HepG2 (cell line): ENCODE results near the gene CHM. TPM values are rescaled to one million over a fixed set of nuclear protein-coding genes. Genes with fewer than 3 reads are reported as not detected.
"Not testable (repeated sequence)": the region's sequence is repeated elsewhere in the genome, so short reads cannot be mapped to it uniquely, and the experiment has no call there.

Source experiments
- ATAC-seq: fragments of 200-7000 bp; cut with Tn5 transposase; 3 replicates; pipeline ENCODE4 v1.9.1; 2020; ENCODE audit warnings: mild to moderate bottlenecking, moderate library complexity
- BruUV-seq: library from RNA; stranded (reverse); fragments of 400-500 nt; replicated peaks from 2 replicates; lab custom pipeline; 2021; lab: Mats Ljungman, UMichigan
- CTCF ChIA-PET: fragments of 300-600 bp; formaldehyde crosslinking; extraction: SDS; loops from one replicate; lab custom pipeline; 2021; ENCODE audit warnings: low total read pairs, inconsistent platforms, low intra/inter-chr PET ratio; lab: Yijun Ruan, JAX
- POLR2A ChIA-PET: fragments of 350-600 bp; sonication (Branson Sonifier 250); formaldehyde crosslinking; loops from one replicate; lab custom pipeline; 2020; ENCODE audit warnings: antibody characterized with exemption, inconsistent platforms; lab: Yijun Ruan, JAX
- DNase-seq: peaks from one replicate; pipeline ENCODE4 v3.0.0-alpha.2; 2015; ENCODE audit warnings: low spot score
- FAIRE-seq: peaks from 3 replicates; lab custom pipeline; 2011; peaks lifted over from hg19 to GRCh38; lab: Jason Lieb, UNC
- H2AFZ ChIP-seq: one replicate; pipeline ENCODE4 v1.6.1; 2011; ENCODE audit warnings: low read length, inconsistent platforms
- H3K27ac ChIP-seq: fragments of 300-600 bp; 3 replicates; pipeline ENCODE4 v1.8.0; 2011; ENCODE audit warnings: mixed run types, mild to moderate bottlenecking, mixed read lengths, low read length, inconsistent platforms; ENCODE audit not compliant: insufficient read depth; ENCODE audit errors: extremely low read length
- H3K27me3 ChIP-seq, 2 experiments: fragments of 200-600 bp in 1 of 2; 2 replicates in 1 of 2; 3 replicates in 1 of 2; pipeline versions ENCODE4 v1.6.0 to v1.8.0; 2011; ENCODE audit warnings: low read length in 2 of 2, mild to moderate bottlenecking in 2 of 2, moderate library complexity in 2 of 2, inconsistent platforms in 1 of 2; ENCODE audit not compliant: insufficient read depth in 2 of 2, control insufficient read depth in 1 of 2
- H3K36me3 ChIP-seq, 2 experiments: fragments of 200-600 bp in 1 of 2; replicated peaks in 1 of 2; 2 replicates in 1 of 2; 3 replicates in 1 of 2; pipeline versions ENCODE4 v1.5.1 to v1.8.0; 2011; ENCODE audit warnings: low read length in 2 of 2, inconsistent platforms in 1 of 2; ENCODE audit not compliant: insufficient read depth in 2 of 2, control insufficient read depth in 1 of 2
- H3K4me1 ChIP-seq: 2 replicates; pipeline ENCODE4 v1.5.1; 2012; ENCODE audit warnings: low read length, inconsistent platforms; ENCODE audit not compliant: insufficient read depth
- H3K4me2 ChIP-seq: 2 replicates; pipeline ENCODE4 v1.6.0; 2011; ENCODE audit warnings: low read depth, low read length, inconsistent platforms
- H3K4me3 ChIP-seq, 3 experiments: fragments of 200-600 bp in 1 of 3; sonication (generic), shearing (Covaris generic) in 1 of 3; replicated peaks in 1 of 3; 2 replicates each; pipeline ENCODE4 v1.5.1; 2011 to 2016; ENCODE audit warnings: low read length in 3 of 3, inconsistent platforms in 2 of 3, low read depth in 2 of 3, mild to moderate bottlenecking in 2 of 3, control low read depth in 1 of 3, mixed read lengths in 1 of 3; ENCODE audit not compliant: insufficient read depth in 1 of 3
- H3K79me2 ChIP-seq: one replicate; pipeline ENCODE4 v1.6.1; 2011; ENCODE audit warnings: low read length, inconsistent platforms; ENCODE audit not compliant: insufficient read depth
- H3K9ac ChIP-seq: 2 replicates; pipeline ENCODE4 v1.6.0; 2011; ENCODE audit warnings: mild to moderate bottlenecking, low read depth, low read length, inconsistent platforms; ENCODE audit not compliant: insufficient read depth
- H3K9me3 ChIP-seq: 2 replicates; pipeline ENCODE4 v1.5.1; 2012; ENCODE audit warnings: mild to moderate bottlenecking, low read length
- H4K20me1 ChIP-seq: 2 replicates; pipeline ENCODE4 v1.6.0; 2011; ENCODE audit warnings: inconsistent platforms, mild to moderate bottlenecking, low read length, moderate library complexity; ENCODE audit not compliant: insufficient read depth
- ARNTL ChIP-seq: sonication (generic); formaldehyde crosslinking; IDR thresholded peaks from 2 replicates; pipeline ENCODE4 v1.4.0; 2020; ENCODE audit warnings: mild to moderate bottlenecking, missing genetic modification reagents
- KLF13 ChIP-seq: sonication (generic); formaldehyde crosslinking; IDR thresholded peaks from 2 replicates; pipeline ENCODE4 v1.4.0; 2020; ENCODE audit warnings: mild to moderate bottlenecking, missing genetic modification reagents
- PHF5A ChIP-seq: IDR thresholded peaks from one replicate; pipeline ENCODE4 v1.6.1; 2018; ENCODE audit warnings: low read depth, missing genetic modification reagents; ENCODE audit not compliant: unreplicated experiment
- RFX1 ChIP-seq: fragments of 450-650 bp; IDR thresholded peaks from 2 replicates; pipeline ENCODE4 v1.6.1; 2017
- SMARCE1 ChIP-seq: fragments of 450-650 bp; IDR thresholded peaks from 2 replicates; pipeline ENCODE4 v1.6.1; 2017; ENCODE audit warnings: borderline replicate concordance
- TAF15 ChIP-seq: fragments of 200-400 bp; formaldehyde crosslinking; IDR thresholded peaks from one replicate; pipeline ENCODE4 v1.6.1; 2018; ENCODE audit warnings: mild to moderate bottlenecking, low read depth, low read length; ENCODE audit not compliant: poor library complexity, severe bottlenecking
- TCF7 ChIP-seq: sonication (generic); IDR thresholded peaks from 2 replicates; pipeline ENCODE4 v1.6.1; 2016; ENCODE audit warnings: antibody characterized with exemption, low read depth
- TFAP4 ChIP-seq: sonication (generic); IDR thresholded peaks from 2 replicates; pipeline ENCODE4 v1.6.1; 2016; ENCODE audit warnings: low read depth, borderline replicate concordance
- TFE3 ChIP-seq: IDR thresholded peaks from 2 replicates; pipeline ENCODE4 v1.6.1; 2016
- ZBTB21 ChIP-seq: sonication (generic); formaldehyde crosslinking; IDR thresholded peaks from 2 replicates; pipeline ENCODE4 v1.4.0; 2020; ENCODE audit warnings: missing genetic modification reagents
- ZNF24 ChIP-seq: fragments of 450-650 bp; IDR thresholded peaks from 2 replicates; pipeline ENCODE4 v1.6.1; 2017; ENCODE audit warnings: antibody characterized with exemption, mild to moderate bottlenecking
- ZNF484 ChIP-seq: sonication (generic); formaldehyde crosslinking; IDR thresholded peaks from 2 replicates; pipeline ENCODE4 v1.5.1; 2020; ENCODE audit warnings: mild to moderate bottlenecking, low read depth, missing genetic modification reagents, borderline replicate concordance
- ZNF672 ChIP-seq: sonication (generic); formaldehyde crosslinking; IDR thresholded peaks from 2 replicates; pipeline ENCODE4 v1.8.1; 2022; ENCODE audit warnings: missing genetic modification reagents
- ZNF773 ChIP-seq: sonication (generic); formaldehyde crosslinking; IDR thresholded peaks from 2 replicates; pipeline ENCODE4 v1.4.0; 2020; ENCODE audit warnings: missing genetic modification reagents, borderline replicate concordance
- ZNF780A ChIP-seq: sonication (generic); formaldehyde crosslinking; IDR thresholded peaks from 2 replicates; pipeline ENCODE4 v1.8.0; 2022; ENCODE audit warnings: mild to moderate bottlenecking, missing genetic modification reagents, moderate library complexity
- ZNF850 ChIP-seq: sonication (generic); formaldehyde crosslinking; conservative IDR thresholded peaks from 2 replicates; pipeline ENCODE4 v1.9.0; 2021; ENCODE audit warnings: mild to moderate bottlenecking, missing genetic modification reagents
- ZNF883 ChIP-seq: sonication (generic); formaldehyde crosslinking; IDR thresholded peaks from 2 replicates; pipeline ENCODE4 v1.5.1; 2020; ENCODE audit warnings: mild to moderate bottlenecking, missing genetic modification reagents; ENCODE audit errors: not compliant biosample characterization
- WGBS: methylation state at CpG from one replicate; pipeline ENCODE4 v1.1.6; 2017; ENCODE audit warnings: low lambda C conversion rate; 5-methylcytosine and 5-hydroxymethylcytosine counted together
- in situ Hi-C: cut with HindIII; loops from 2 replicates; pipeline ENCODE4 v1.10.0; 2017; ENCODE audit warnings: low pct_unique_long_range_greater_than_20kb; ENCODE audit not compliant: extremely low pct_ligation_motif_present
- intact Hi-C: fragments of 100-400 bp; cut with micrococcal nuclease; formaldehyde crosslinking; loops from one replicate; pipeline ENCODE4 v1.10.0; 2022; ENCODE audit not compliant: unreplicated experiment
- polyA plus RNA-seq, 8 experiments: library from polyadenylated mRNA; depleted of rRNA in 3 of 8; stranded (reverse) in 7 of 8; unstranded in 1 of 8; fragments of >200 nt; fragmentation: Illumina TruSeq in 4 of 8; extraction: Trizol in 4 of 8; gene quantifications; 2 replicates each; pipeline versions ENCODE4 v1.2.1 to v1.2.3, GENCODE V29; 2011 to 2016; ENCODE audit warnings: low read depth in 4 of 8, missing spikeins in 1 of 8, mixed read lengths in 1 of 8; ENCODE audit not compliant: insufficient read depth in 1 of 8
- total RNA-seq, 5 experiments: library from RNA; depleted of rRNA; stranded (reverse); fragments of >200 nt; fragmentation: Illumina TruSeq; extraction: Trizol; gene quantifications; 2 replicates each; pipeline ENCODE4 v1.2.3, GENCODE V29; 2016; ENCODE audit warnings: low read depth in 1 of 5

Gene CHM
- total and polyA plus RNA-seq, 2 of the 13 experiments (the other 11 are each of a cell fraction or from before 2014, with no cell fraction given): 15.1 to 15.5 TPM

GRCh38 chrX:86007891-86008290, 39.5 kb downstream of the CHM start:
- peaks cover 28% of the 10 kb centered on the region for H3K4me1 ChIP-seq
- H3K79me2 ChIP-seq: peaks cover 12% of the 10 kb centered on the region
- intact Hi-C loops, H2AFZ ChIP-seq, in situ Hi-C loops, DNase-seq, H3K36me3 ChIP-seq, H3K9ac ChIP-seq, BruUV-seq, FAIRE-seq, H3K27me3 ChIP-seq, H3K4me3 ChIP-seq, CTCF ChIA-PET, H3K9me3 ChIP-seq, H4K20me1 ChIP-seq, ATAC-seq, POLR2A ChIA-PET, H3K4me2 ChIP-seq, H3K27ac ChIP-seq: not testable (repeated sequence)
- WGBS: 100% methylated on average over 3 of the region's 4 CpGs

- H4K20me1 ChIP-seq: no peaks in the 10 kb centered on the region
- H2AFZ ChIP-seq: no peak overlapping the region
- TF ChIP-seq ZNF672 (CRISPR knock-in tag) (no peak), ZNF850 (no peak), ZNF773 (no peak), RFX1 (no peak), SMARCE1 (no peak), ZNF24 (no peak), ZNF883 (CRISPR knock-in tag) (no peak), ARNTL (CRISPR knock-in tag) (no peak), TFE3 (CRISPR knock-in tag) (no peak), ZNF484 (CRISPR knock-in tag) (no peak), PHF5A (CRISPR knock-in tag) (no peak), TAF15 (no peak), TCF7 (no peak), TFAP4 (no peak; the same call in 1 of the 2 replicates), ZBTB21 (CRISPR knock-in tag) (no peak), KLF13 (no peak), ZNF780A (CRISPR knock-in tag) (no peak)
These were observed 45.1 kb downstream of the CHM start for GRCh38 chrX:86002076-86002896.

More at GRCh38 chrX:86002076-86002896, 45.1 kb downstream of the CHM start:
- Histone ChIP-seq H3K4me3 (peak overlapping the region in 2 of 3 experiments; percentile 41 to 60; a peak in 4 of 6 replicates), H3K4me2 (peak overlapping the region; percentile 63), H3K79me2 (peaks cover 25% of the 10 kb centered on the region), H3K4me1 (peaks cover 30% of the 10 kb centered on the region), H3K9ac (peak overlapping the region; percentile 49), H3K27me3 (no peaks in the 10 kb centered on the region), H3K9me3 (no peaks in the 10 kb centered on the region), H3K27ac (peak overlapping the region; percentile 71), H3K36me3 (no peaks in the 10 kb centered on the region)
- TSS peak; percentile 72 for BruUV-seq
- DNase-seq (peak; percentile 83), FAIRE-seq (peak; percentile 84), ATAC-seq (peak; percentile 99)
- 0% methylated on average over 2 of the region's 12 CpGs for WGBS
- intact Hi-C loops: loop anchor here (5.0 kb wide), 1 partner anchor 40 kb away; no protein-coding TSS in a partner anchor
- ChIA-PET POLR2A (interaction anchor here (0.7 to 1.5 kb wide), 4 partner anchors 10 to 44 kb away, joined by 3 to 10 read pairs (median 4); no protein-coding TSS in a partner anchor), CTCF (no interaction called here)
- in situ Hi-C loops: no loop called here
